ENCODE measurements around the gene CAMK1.

DNA sequence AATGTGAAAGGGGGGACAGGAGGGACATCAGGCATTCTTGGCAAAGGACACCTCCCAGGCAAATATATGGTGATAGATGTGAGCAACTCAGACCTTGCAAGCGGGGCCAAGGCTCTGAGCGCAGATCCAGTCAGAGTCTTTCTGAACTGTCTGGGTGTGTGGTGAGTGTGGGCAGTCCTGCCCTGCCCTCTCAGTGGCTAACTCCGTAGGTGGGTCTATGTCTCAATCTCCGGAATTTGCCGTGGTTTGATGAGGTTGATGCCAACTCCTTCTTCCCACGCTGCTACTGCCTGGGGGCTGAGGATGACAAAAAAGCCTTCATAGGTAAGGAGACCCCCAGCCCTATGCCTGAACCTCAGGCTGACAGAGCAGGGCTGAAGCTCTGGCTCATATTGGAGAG lies 47.7 kb upstream of the CAMK1 start:
- TF ChIP-seq, protein P1, sequence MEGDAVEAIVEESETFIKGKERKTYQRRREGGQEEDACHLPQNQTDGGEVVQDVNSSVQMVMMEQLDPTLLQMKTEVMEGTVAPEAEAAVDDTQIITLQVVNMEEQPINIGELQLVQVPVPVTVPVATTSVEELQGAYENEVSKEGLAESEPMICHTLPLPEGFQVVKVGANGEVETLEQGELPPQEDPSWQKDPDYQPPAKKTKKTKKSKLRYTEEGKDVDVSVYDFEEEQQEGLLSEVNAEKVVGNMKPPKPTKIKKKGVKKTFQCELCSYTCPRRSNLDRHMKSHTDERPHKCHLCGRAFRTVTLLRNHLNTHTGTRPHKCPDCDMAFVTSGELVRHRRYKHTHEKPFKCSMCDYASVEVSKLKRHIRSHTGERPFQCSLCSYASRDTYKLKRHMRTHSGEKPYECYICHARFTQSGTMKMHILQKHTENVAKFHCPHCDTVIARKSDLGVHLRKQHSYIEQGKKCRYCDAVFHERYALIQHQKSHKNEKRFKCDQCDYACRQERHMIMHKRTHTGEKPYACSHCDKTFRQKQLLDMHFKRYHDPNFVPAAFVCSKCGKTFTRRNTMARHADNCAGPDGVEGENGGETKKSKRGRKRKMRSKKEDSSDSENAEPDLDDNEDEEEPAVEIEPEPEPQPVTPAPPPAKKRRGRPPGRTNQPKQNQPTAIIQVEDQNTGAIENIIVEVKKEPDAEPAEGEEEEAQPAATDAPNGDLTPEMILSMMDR (IDR thresholded peaks at IDR 0.05; ENCODE audit: insufficient read depth, low read depth, low read length) = no peak
- no peak for TF ChIP-seq EZH2 (IDR thresholded peaks at IDR 0.05; ENCODE audit: insufficient read depth, low read length)

Measured in astrocyte (in vitro differentiated cells and primary cell).